Mesenchymal stem cell (in vitro differentiated cells and primary cell): Measurements from ENCODE around the gene MISP3.

Experiments
- DNase-seq: peaks from one replicate; pipeline ENCODE4 v3.0.0-alpha.2; 2013
- H2AFZ ChIP-seq: one replicate; pipeline ENCODE4 v1.6.1; 2013; ENCODE audit warnings: low read depth, mild to moderate bottlenecking, control low read depth, inconsistent platforms, low read length, moderate library complexity
- H2AK5ac ChIP-seq: 2 replicates; pipeline ENCODE4 v1.6.1; 2013; ENCODE audit warnings: low read length, moderate library complexity, mild to moderate bottlenecking, inconsistent platforms; ENCODE audit not compliant: severe bottlenecking
- H2BK120ac ChIP-seq: one replicate; pipeline ENCODE4 v1.6.1; 2013; ENCODE audit warnings: low read depth, mild to moderate bottlenecking, inconsistent platforms, low read length, moderate library complexity
- H2BK12ac ChIP-seq, 2 experiments: one replicate each; pipeline ENCODE4 v1.6.1; 2013; ENCODE audit warnings: inconsistent platforms in 2 of 2, low read length in 2 of 2, mild to moderate bottlenecking in 2 of 2, moderate library complexity in 2 of 2, control low read depth in 1 of 2
- H2BK15ac ChIP-seq: one replicate; pipeline ENCODE4 v1.6.1; 2013; ENCODE audit warnings: mild to moderate bottlenecking, low read depth, inconsistent platforms; ENCODE audit not compliant: poor library complexity, severe bottlenecking
- H2BK5ac ChIP-seq: 2 replicates; pipeline ENCODE4 v1.6.1; 2013; ENCODE audit warnings: low read depth, mild to moderate bottlenecking, low read length, control low read depth, inconsistent platforms; ENCODE audit not compliant: poor library complexity, severe bottlenecking
- H3K14ac ChIP-seq, 2 experiments: one replicate each; pipeline ENCODE4 v1.6.1; 2013; ENCODE audit warnings: inconsistent platforms in 2 of 2, low read length in 2 of 2, control low read depth in 1 of 2, mild to moderate bottlenecking in 1 of 2, moderate library complexity in 1 of 2
- H3K18ac ChIP-seq, 2 experiments: one replicate each; pipeline ENCODE4 v1.6.1; 2013; ENCODE audit warnings: inconsistent platforms in 2 of 2, low read length in 2 of 2, control low read depth in 1 of 2, low read depth in 1 of 2, mild to moderate bottlenecking in 1 of 2
- H3K23ac ChIP-seq, 2 experiments: one replicate each; pipeline ENCODE4 v1.6.1; 2013; ENCODE audit warnings: inconsistent platforms in 2 of 2, low read length in 2 of 2, mild to moderate bottlenecking in 2 of 2, moderate library complexity in 2 of 2, control low read depth in 1 of 2
- H3K27ac ChIP-seq: 2 replicates; pipeline ENCODE4 v1.5.1; 2013; ENCODE audit warnings: mild to moderate bottlenecking, moderate library complexity, low read length, control low read depth, inconsistent platforms; ENCODE audit not compliant: poor library complexity, severe bottlenecking
- H3K27me3 ChIP-seq, 2 experiments: 2 replicates each; pipeline versions ENCODE4 v1.6.1 to v1.7.0; 2013; ENCODE audit warnings: low read length in 2 of 2, mild to moderate bottlenecking in 2 of 2, moderate library complexity in 2 of 2, control low read depth in 1 of 2, inconsistent platforms in 1 of 2; ENCODE audit not compliant: control insufficient read depth in 1 of 2, insufficient read depth in 1 of 2
- H3K36me3 ChIP-seq, 2 experiments: 2 replicates each; pipeline versions ENCODE4 v1.6.1 to v1.7.0; 2013; ENCODE audit warnings: low read length in 2 of 2, control low read depth in 1 of 2, inconsistent platforms in 1 of 2, low read depth in 1 of 2, mild to moderate bottlenecking in 1 of 2; ENCODE audit not compliant: insufficient read depth in 2 of 2, control insufficient read depth in 1 of 2
- H3K4ac ChIP-seq, 2 experiments: one replicate each; pipeline ENCODE4 v1.6.1; 2013; ENCODE audit warnings: inconsistent platforms in 2 of 2, low read length in 2 of 2, mild to moderate bottlenecking in 2 of 2, moderate library complexity in 2 of 2, control low read depth in 1 of 2, low read depth in 1 of 2
- H3K4me1 ChIP-seq: 2 replicates; pipeline ENCODE4 v1.6.1; 2013; ENCODE audit warnings: low read depth, low read length, control low read depth; ENCODE audit not compliant: control insufficient read depth, insufficient read depth
- H3K4me2 ChIP-seq: 2 replicates; pipeline ENCODE4 v1.6.1; 2013; ENCODE audit warnings: low read length, mild to moderate bottlenecking, inconsistent platforms; ENCODE audit not compliant: poor library complexity, severe bottlenecking
- H3K4me3 ChIP-seq, 2 experiments: 2 replicates each; pipeline versions ENCODE4 v1.5.1 to v1.7.0; 2013; ENCODE audit warnings: low read length in 2 of 2, mild to moderate bottlenecking in 2 of 2, control low read depth in 1 of 2, low read depth in 1 of 2; ENCODE audit not compliant: insufficient read depth in 1 of 2
- H3K79me1 ChIP-seq: replicated peaks from 2 replicates; pipeline ENCODE4 v1.6.1; 2013; ENCODE audit warnings: mild to moderate bottlenecking, control low read depth, low read length, inconsistent platforms; ENCODE audit not compliant: poor library complexity, severe bottlenecking
- H3K9ac ChIP-seq: 2 replicates; pipeline ENCODE4 v1.7.0; 2013; ENCODE audit warnings: mild to moderate bottlenecking, low read length, moderate library complexity
- H3K9me3 ChIP-seq: 2 replicates; pipeline ENCODE4 v1.7.0; 2013; ENCODE audit warnings: mild to moderate bottlenecking, low read length; ENCODE audit not compliant: control insufficient read depth
- H4K8ac ChIP-seq: one replicate; pipeline ENCODE4 v1.6.1; 2013; ENCODE audit warnings: inconsistent platforms, mild to moderate bottlenecking, low read length, moderate library complexity
- H4K91ac ChIP-seq: one replicate; pipeline ENCODE4 v1.6.1; 2013; ENCODE audit warnings: mild to moderate bottlenecking, low read length, inconsistent platforms
- WGBS: methylation state at CpG from one replicate; pipeline ENCODE4 v1.1.7; 2013; ENCODE audit warnings: mixed read lengths; 5-methylcytosine and 5-hydroxymethylcytosine counted together

The MISP3 gene

GRCh38 chr19:14073261-14073924, 807 bp downstream of the MISP3 start:
- peak overlapping the region; percentile 90 for H3K9ac ChIP-seq
- H2AFZ ChIP-seq: peak overlapping the region; percentile 47
- H3K27me3 ChIP-seq: peaks cover 0 to 3% of the 10 kb centered on the region in 2 experiments
- no peak overlapping the region for H2BK5ac ChIP-seq
- H2BK120ac ChIP-seq: no peak overlapping the region
- H3K4me1 ChIP-seq: peaks cover 29% of the 10 kb centered on the region
- H3K4me3 ChIP-seq: peak overlapping the region; percentile 69 to 93
- peak overlapping the region; percentile 40 for H4K91ac ChIP-seq
- H3K4me2 ChIP-seq: peak overlapping the region; percentile 95
- no peak overlapping the region for H2BK12ac ChIP-seq
- no peak overlapping the region for H2BK15ac ChIP-seq
- H3K14ac ChIP-seq: peak overlapping the region in 1 of 2 experiments; percentile 23
- H3K27ac ChIP-seq: no peak overlapping the region
- H3K79me1 ChIP-seq: peaks cover 3% of the 10 kb centered on the region
- peak; percentile 75 for DNase-seq
- no peaks in the 10 kb centered on the region for H3K9me3 ChIP-seq
- H3K36me3 ChIP-seq: no peaks in the 10 kb centered on the region
- H3K23ac ChIP-seq: no peak overlapping the region
- H2AK5ac ChIP-seq: no peak overlapping the region
- peak overlapping the region in 1 of 2 experiments; percentile 61 for H3K18ac ChIP-seq
- WGBS: under 1% methylated on average over 48 of the region's 106 CpGs
- no peak overlapping the region for H3K4ac ChIP-seq
- peak overlapping the region; percentile 72 for H4K8ac ChIP-seq

GRCh38 chr19:14073925-14074838, 1.6 kb downstream of the MISP3 start:
- peak overlapping the region in 1 of 2 experiments; percentile 11 for H3K4ac ChIP-seq
- H3K4me2 ChIP-seq: peak overlapping the region; percentile 95
- H2BK12ac ChIP-seq: peak overlapping the region in 1 of 2 experiments; percentile 38
- H3K27ac ChIP-seq: no peak overlapping the region
- peak overlapping the region in 1 of 2 experiments; percentile 23 for H3K14ac ChIP-seq
- H3K23ac ChIP-seq: peak overlapping the region in 1 of 2 experiments; percentile 40
- no peaks in the 10 kb centered on the region for H3K36me3 ChIP-seq
- H3K4me3 ChIP-seq: peak overlapping the region; percentile 69 to 93
- peaks cover 0 to 3% of the 10 kb centered on the region in 2 experiments for H3K27me3 ChIP-seq
- peak overlapping the region; percentile 90 for H3K9ac ChIP-seq
- peaks cover 3% of the 10 kb centered on the region for H3K79me1 ChIP-seq
- H2AFZ ChIP-seq: peak overlapping the region; percentile 47
- peaks cover 29% of the 10 kb centered on the region for H3K4me1 ChIP-seq
- peak overlapping the region; percentile 18 for H2BK15ac ChIP-seq
- 14% methylated on average over 42 of the region's 44 CpGs for WGBS
- H2BK5ac ChIP-seq: no peak overlapping the region
- H2BK120ac ChIP-seq: no peak overlapping the region
- no peak overlapping the region for H4K91ac ChIP-seq
- H2AK5ac ChIP-seq: no peak overlapping the region
- H3K18ac ChIP-seq: peak overlapping the region in 1 of 2 experiments; percentile 4
- H3K9me3 ChIP-seq: no peaks in the 10 kb centered on the region
- H4K8ac ChIP-seq: peak overlapping the region; percentile 35
- peak; percentile 63 for DNase-seq

DNA sequence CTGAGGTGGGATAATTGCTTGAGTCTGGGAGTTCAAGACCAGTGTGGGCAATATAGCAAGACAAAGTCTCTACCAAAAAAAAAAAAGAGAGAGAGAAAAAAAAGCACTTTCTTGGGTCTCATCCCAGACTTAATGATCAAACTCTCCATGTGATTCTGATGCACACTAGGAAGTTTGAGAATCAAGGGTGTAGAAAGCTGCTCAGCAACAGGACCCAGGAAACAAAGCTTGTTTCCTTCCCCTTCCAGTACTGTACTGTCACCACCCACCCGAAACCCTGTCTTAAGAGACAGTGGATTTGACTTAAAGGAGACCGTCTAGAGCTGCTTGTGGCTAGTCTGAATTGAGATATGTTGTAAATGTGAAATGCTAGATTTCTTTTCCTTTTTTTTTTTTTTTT, 5.8 kb downstream of the MISP3 start:
- Histone ChIP-seq H3K4me1 (peaks cover 17% of the 10 kb centered on the region), H3K14ac (no peak overlapping the region), H3K27me3 (no peaks in the 10 kb centered on the region), H3K79me1 (peaks cover 11% of the 10 kb centered on the region), H3K23ac (no peak overlapping the region), H4K91ac (no peak overlapping the region), H3K27ac (no peak overlapping the region), H2BK12ac (no peak overlapping the region), H2BK120ac (no peak overlapping the region), H3K18ac (no peak overlapping the region), H2BK15ac (no peak overlapping the region), H3K4me2 (no peak overlapping the region), H2AK5ac (no peak overlapping the region), H3K36me3 (peaks cover 0 to 3% of the 10 kb centered on the region in 2 experiments), H3K4ac (no peak overlapping the region), H3K9me3 (no peaks in the 10 kb centered on the region), H3K9ac (peak overlapping the region; percentile 81), H2AFZ (no peak overlapping the region), H2BK5ac (no peak overlapping the region), H3K4me3 (no peak overlapping the region), H4K8ac (no peak overlapping the region)
- 67% methylated on average over 1 of the region's 2 CpGs for WGBS
- DNase-seq: no peak
